Neural crest cell (in vitro differentiated cells): ENCODE measurements around the gene COL18A1. TPM values are rescaled to one million over a fixed set of nuclear protein-coding genes. Genes with fewer than 3 reads are reported as not detected.

Experiments used
- DNase-seq: peaks from one replicate; pipeline ENCODE4 v3.0.0; 2021; ENCODE audit warnings: low read depth, mixed read lengths, low spot score
- H3K27ac Mint-ChIP-seq: one replicate; pipeline ENCODE4 v1.8.0; 2021; ENCODE audit warnings: mild to moderate bottlenecking, mixed read lengths; ENCODE audit not compliant: unreplicated experiment
- H3K27me3 Mint-ChIP-seq: 2 replicates; pipeline ENCODE4 v1.8.0; 2021; ENCODE audit warnings: low read depth, mild to moderate bottlenecking, mixed read lengths
- H3K36me3 Mint-ChIP-seq: 2 replicates; pipeline ENCODE4 v1.8.0; 2021; ENCODE audit warnings: low read depth, mild to moderate bottlenecking, mixed read lengths
- H3K4me1 Mint-ChIP-seq: 2 replicates; pipeline ENCODE4 v1.8.0; 2021; ENCODE audit warnings: mixed read lengths
- H3K4me3 Mint-ChIP-seq: one replicate; pipeline ENCODE4 v1.8.0; 2021; ENCODE audit warnings: mild to moderate bottlenecking, mixed read lengths
- H3K9me3 Mint-ChIP-seq: 2 replicates; pipeline ENCODE4 v1.8.0; 2021; ENCODE audit warnings: mixed read lengths
- total RNA-seq: library from RNA; stranded (reverse); gene quantifications from 2 replicates; pipeline ENCODE4 v1.2.1, GENCODE V29; 2021
- TF ChIP-seq, protein P1 (sequence below): fragments of 200-600 bp; sonication (generic); conservative IDR thresholded peaks from 2 replicates; pipeline ENCODE4 v1.5.0; 2021; ENCODE audit warnings: antibody characterized with exemption, mild to moderate bottlenecking

Gene COL18A1
- total RNA-seq, 1 donor from 2014 or later = 19.2 TPM

DNA sequence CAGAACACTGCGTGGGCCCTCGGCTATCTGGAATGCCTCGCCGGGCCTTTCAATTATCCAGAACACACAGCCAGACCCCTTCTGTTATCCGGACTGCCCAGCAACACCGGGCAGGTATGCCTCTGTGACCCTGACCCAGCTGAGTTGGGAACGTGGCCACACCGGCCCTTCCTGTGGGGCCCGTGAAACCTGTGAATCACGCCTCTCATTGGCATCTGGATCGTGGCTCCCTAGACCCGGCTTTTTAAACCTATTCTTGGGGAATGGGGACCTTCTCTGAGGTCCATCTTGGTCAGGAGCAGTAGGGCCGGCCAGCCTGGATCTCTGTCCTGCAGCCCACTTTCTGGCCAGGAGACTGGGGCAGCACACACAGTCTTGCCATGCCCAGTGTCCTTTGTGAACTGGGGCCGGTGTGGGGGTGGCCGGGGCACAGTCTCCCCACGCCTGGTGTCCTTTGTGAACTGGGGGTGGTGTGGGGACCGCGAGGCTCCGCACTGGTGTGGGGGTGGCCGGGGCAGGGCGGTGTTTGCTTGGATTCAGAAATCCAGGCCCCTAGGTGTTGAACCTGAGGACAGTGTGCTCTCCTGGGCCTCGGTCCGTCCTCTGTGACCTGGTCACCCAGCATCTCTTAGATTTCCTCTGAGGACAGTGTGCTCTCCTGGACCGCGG, 11.1 kb downstream of the COL18A1 start:
- no peaks in the 10 kb centered on the region for H3K36me3 Mint-ChIP-seq
- H3K4me3 Mint-ChIP-seq = no peak overlapping the region
- no peaks in the 10 kb centered on the region for H3K9me3 Mint-ChIP-seq
- no peak overlapping the region for H3K27ac Mint-ChIP-seq
- DNase-seq = no peak
- H3K27me3 Mint-ChIP-seq = peaks cover 23% of the 10 kb centered on the region
- H3K4me1 Mint-ChIP-seq = peaks cover 29% of the 10 kb centered on the region
- TF ChIP-seq, protein P1, sequence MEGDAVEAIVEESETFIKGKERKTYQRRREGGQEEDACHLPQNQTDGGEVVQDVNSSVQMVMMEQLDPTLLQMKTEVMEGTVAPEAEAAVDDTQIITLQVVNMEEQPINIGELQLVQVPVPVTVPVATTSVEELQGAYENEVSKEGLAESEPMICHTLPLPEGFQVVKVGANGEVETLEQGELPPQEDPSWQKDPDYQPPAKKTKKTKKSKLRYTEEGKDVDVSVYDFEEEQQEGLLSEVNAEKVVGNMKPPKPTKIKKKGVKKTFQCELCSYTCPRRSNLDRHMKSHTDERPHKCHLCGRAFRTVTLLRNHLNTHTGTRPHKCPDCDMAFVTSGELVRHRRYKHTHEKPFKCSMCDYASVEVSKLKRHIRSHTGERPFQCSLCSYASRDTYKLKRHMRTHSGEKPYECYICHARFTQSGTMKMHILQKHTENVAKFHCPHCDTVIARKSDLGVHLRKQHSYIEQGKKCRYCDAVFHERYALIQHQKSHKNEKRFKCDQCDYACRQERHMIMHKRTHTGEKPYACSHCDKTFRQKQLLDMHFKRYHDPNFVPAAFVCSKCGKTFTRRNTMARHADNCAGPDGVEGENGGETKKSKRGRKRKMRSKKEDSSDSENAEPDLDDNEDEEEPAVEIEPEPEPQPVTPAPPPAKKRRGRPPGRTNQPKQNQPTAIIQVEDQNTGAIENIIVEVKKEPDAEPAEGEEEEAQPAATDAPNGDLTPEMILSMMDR = no peak

- TF ChIP-seq, protein P1 = no peak
- H3K4me1 Mint-ChIP-seq = peaks cover 29% of the 10 kb centered on the region
- H3K4me3 Mint-ChIP-seq = no peak overlapping the region
Observed at GRCh38 chr21:45416620-45417019, 11.7 kb downstream of the COL18A1 start.

GRCh38 chr21:45417256-45417950, 12.4 kb downstream of the COL18A1 start:
- Mint-ChIP-seq H3K27ac (no peak overlapping the region), H3K9me3 (no peaks in the 10 kb centered on the region), H3K27me3 (peaks cover 24% of the 10 kb centered on the region), H3K36me3 (no peaks in the 10 kb centered on the region), H3K4me1 (peaks cover 30% of the 10 kb centered on the region), H3K4me3 (no peak overlapping the region)
- no peak for DNase-seq
- TF ChIP-seq, protein P1 = no peak

More at GRCh38 chr21:45416620-45417019, 11.7 kb downstream of the COL18A1 start:
- Mint-ChIP-seq H3K36me3 (no peaks in the 10 kb centered on the region), H3K9me3 (no peaks in the 10 kb centered on the region), H3K27me3 (peaks cover 23% of the 10 kb centered on the region), H3K27ac (no peak overlapping the region)
- no peak for DNase-seq

DNA sequence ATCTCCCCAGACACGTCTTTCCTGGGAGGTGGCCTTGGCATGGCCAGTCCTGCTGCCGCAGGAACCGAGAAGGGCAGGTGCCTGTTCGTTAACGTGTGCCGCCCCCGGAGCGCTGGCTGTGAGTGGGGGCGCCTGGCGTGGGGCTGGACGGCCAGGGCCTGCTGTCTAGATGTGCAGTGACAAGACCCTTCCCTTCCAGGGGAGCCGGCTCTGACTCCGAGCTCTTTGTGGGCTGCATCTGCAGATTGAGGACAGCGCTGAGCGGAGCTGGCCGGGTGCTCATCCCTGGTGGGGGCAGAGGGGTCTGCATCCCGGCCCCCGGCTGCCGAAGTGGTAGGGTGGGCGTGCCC, 13.0 kb downstream of the COL18A1 start:
- Mint-ChIP-seq H3K27me3 (peaks cover 19% of the 10 kb centered on the region), H3K9me3 (no peaks in the 10 kb centered on the region), H3K4me1 (peaks cover 26% of the 10 kb centered on the region), H3K36me3 (no peaks in the 10 kb centered on the region), H3K27ac (no peak overlapping the region), H3K4me3 (no peak overlapping the region)
- DNase-seq = no peak
- TF ChIP-seq, protein P1 = no peak

DNA sequence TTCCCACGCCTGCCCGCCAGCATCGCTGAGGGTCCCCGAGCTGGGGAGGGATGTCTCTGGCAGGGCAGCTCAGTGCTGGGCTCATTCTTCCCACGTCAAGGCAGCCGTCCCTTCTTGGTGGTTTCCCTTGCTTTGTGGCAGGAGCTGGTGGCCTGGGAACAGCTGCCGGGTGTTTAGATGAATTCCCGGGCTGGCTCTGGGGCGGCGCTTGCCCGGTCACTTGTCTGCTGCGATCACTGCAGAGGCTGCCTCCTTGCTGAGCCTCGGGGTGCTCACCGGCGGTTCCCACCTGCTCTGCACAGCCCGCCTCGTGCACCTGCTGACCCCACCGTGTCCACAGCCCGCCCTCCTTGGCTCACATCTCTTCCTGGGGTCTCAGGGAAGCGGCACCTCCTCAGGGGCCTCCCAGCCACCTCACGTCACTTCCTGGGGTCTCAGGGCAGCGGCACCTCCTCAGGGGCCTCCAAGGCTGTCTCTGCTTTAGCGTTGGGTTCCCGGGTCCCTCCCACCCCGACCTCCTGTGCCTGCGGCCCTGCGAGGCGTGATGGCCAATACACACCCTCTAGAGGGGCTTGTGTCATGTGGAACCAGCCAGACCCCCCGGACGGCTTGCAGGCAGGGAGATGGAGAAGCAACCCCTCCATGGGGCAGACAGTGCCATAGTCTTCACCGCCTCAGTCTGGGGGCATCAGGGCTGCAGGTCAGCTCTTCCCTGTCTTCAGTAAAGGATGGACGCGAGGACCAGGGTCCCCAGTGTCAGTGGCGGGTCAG, 13.5 kb downstream of the COL18A1 start:
- no peaks in the 10 kb centered on the region for H3K36me3 Mint-ChIP-seq
- peaks cover 14% of the 10 kb centered on the region for H3K27me3 Mint-ChIP-seq
- H3K4me1 Mint-ChIP-seq = peaks cover 22% of the 10 kb centered on the region
- no peak overlapping the region for H3K27ac Mint-ChIP-seq
- H3K9me3 Mint-ChIP-seq = no peaks in the 10 kb centered on the region
- H3K4me3 Mint-ChIP-seq = no peak overlapping the region
- no peak for DNase-seq
- TF ChIP-seq, protein P1 = no peak
